Measurements from ENCODE around the gene ITGA4.

DNA sequence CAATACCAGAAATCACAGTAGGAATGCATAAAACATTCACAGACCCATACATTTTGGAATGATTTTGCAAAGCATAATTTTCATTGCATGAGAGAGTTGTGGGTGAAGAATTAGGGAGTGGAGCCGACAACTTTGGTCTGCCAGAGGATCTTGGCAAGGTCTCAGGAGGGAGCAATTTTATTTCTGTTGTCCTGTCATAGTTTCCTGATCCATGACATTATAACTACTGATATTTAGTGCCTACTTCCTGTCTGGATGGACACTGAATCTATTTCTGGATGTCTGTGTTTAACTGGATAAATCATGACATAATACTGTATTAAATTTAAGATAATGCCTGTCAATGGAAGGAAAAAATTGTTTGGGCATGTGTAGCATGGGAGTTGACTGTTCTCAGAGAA lies 2.4 kb downstream of the ITGA4 start:
- TF ChIP-seq EZH2 (IDR thresholded peaks at IDR 0.05; ENCODE audit: borderline replicate concordance, low read depth, low read length, poor library complexity, severe bottlenecking): no peak
- TF ChIP-seq, protein P1, sequence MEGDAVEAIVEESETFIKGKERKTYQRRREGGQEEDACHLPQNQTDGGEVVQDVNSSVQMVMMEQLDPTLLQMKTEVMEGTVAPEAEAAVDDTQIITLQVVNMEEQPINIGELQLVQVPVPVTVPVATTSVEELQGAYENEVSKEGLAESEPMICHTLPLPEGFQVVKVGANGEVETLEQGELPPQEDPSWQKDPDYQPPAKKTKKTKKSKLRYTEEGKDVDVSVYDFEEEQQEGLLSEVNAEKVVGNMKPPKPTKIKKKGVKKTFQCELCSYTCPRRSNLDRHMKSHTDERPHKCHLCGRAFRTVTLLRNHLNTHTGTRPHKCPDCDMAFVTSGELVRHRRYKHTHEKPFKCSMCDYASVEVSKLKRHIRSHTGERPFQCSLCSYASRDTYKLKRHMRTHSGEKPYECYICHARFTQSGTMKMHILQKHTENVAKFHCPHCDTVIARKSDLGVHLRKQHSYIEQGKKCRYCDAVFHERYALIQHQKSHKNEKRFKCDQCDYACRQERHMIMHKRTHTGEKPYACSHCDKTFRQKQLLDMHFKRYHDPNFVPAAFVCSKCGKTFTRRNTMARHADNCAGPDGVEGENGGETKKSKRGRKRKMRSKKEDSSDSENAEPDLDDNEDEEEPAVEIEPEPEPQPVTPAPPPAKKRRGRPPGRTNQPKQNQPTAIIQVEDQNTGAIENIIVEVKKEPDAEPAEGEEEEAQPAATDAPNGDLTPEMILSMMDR (conservative IDR thresholded peaks at IDR 0.05; ENCODE audit: low read depth, low read length): no peak

Measured in A673 (cell line).